ENCODE data around the gene KCNJ18. TPM values are rescaled to one million over a fixed set of nuclear protein-coding genes. Genes with fewer than 3 reads are reported as not detected.
A peak's percentile ranks its signal among the peaks of the same experiment; 100 is the strongest.
"Not testable (repeated sequence)": the region's sequence is repeated elsewhere in the genome, so short reads cannot be mapped to it uniquely, and the experiment has no call there.

KCNJ18 gene
- total and polyA plus RNA-seq, 7 donors, result 0.54 TPM; not detected in 6

DNA sequence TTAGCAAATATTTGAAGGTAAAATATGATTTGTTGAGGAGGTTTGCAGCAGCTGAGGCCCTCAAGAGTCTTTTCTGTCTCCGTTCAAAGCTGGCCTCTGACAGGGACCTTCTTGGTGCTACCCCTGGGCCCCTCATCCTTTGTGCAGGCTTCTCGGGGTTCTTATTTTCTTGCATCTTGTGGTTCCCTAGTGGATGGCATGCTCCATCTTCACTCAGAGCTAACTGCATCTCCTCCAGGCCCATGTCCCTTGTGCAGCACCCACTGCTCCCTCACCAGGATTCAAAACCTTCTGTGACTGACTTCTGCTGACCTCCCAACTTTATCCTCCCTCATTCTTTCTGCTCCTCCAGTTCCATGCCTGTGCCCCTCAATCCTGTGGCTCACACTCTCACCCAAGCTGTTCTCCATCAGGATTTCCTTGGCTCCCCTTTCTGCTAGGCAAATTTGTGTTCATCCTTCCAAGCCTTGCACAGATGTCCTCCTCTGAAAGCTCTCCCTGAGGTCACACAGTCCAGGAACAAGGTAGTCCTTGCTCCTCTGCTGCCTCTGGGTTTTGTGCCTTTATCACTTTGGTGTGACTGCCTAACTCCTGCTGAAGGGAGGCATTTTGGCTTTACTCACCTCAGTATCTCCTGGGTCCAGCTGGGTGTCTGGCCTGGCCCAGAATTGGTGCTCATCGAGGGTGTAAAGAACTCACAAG is 25.5 kb upstream of the KCNJ18 start:
- H3K36me3 ChIP-seq; H3K27me3 ChIP-seq; H3K9me3 ChIP-seq; intact Hi-C loops (cut with DNase I); H3K4me1 ChIP-seq; H3K4me3 ChIP-seq; H3K27ac ChIP-seq: not testable (repeated sequence)
- WGBS, 2 donors, result 45 to 53% methylated on average over 3 of the region's 3 CpGs
- DNase-seq, result peak; percentile 49

DNA sequence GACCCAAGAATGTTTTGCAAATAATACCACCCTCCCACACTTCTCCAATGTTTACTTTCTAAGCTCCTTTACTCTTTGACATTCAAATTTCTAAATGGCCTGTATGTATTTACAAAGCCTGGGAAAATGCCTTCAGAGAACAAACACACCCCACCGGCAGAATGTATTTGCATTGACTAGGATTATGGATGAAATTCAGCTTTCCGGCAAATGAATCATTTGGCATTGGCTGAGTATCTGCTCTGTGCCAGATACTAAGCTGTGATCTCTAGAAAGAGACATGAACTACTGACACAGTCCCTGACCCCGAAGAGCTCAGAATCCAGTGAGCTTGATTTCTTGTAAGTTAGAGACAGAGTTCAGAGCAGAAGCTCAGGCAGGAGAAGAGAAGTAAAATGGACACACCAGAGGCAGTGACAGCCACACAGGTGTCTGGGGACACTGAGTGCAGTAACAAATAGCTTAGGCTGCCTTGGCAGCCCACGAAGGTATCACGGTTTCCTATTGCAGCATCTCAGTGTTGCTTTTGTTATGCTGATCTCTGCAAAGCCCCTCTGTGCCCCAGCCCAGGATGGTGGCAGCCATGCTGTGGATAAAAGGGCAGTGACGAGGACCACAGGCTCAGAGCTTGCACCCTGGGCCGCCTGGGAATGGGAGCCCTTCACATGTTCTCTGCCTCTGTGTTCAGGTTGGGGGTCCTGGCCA is 24.8 kb upstream of the KCNJ18 start:
- WGBS, 2 donors, result 37 to 59% methylated on average over 7 of the region's 7 CpGs
- H3K27ac ChIP-seq; H3K9me3 ChIP-seq; H3K4me1 ChIP-seq; intact Hi-C loops (cut with DNase I); H3K27me3 ChIP-seq; H3K4me3 ChIP-seq; H3K36me3 ChIP-seq: not testable (repeated sequence)
- peak; percentile 63 for DNase-seq

GRCh38 chr17:21668118-21668488 is 24.2 kb upstream of the KCNJ18 start:
- DNase-seq; intact Hi-C loops (cut with DNase I); H3K4me1 ChIP-seq; H3K9me3 ChIP-seq; H3K36me3 ChIP-seq; H3K27me3 ChIP-seq; H3K4me3 ChIP-seq; H3K27ac ChIP-seq: not testable (repeated sequence)
- 73% methylated on average over 3 of the region's 3 CpGs for WGBS, 2 donors

GRCh38 chr17:21668746-21669508 is 23.4 kb upstream of the KCNJ18 start:
- 82 to 84% methylated on average over 13 of the region's 13 CpGs for WGBS, 2 donors
- H3K27ac ChIP-seq; H3K36me3 ChIP-seq; H3K4me1 ChIP-seq; intact Hi-C loops (cut with DNase I); H3K27me3 ChIP-seq; H3K4me3 ChIP-seq; H3K9me3 ChIP-seq: not testable (repeated sequence)
- peak; percentile 60 for DNase-seq

GRCh38 chr17:21669616-21670360 is 22.5 kb upstream of the KCNJ18 start:
- H3K4me3 ChIP-seq; intact Hi-C loops (cut with DNase I); H3K9me3 ChIP-seq; H3K27ac ChIP-seq; H3K36me3 ChIP-seq; H3K4me1 ChIP-seq; H3K27me3 ChIP-seq: not testable (repeated sequence)
- WGBS, 2 donors, result 79 to 85% methylated on average over 10 of the region's 10 CpGs
- DNase-seq, result peak; percentile 43

DNA sequence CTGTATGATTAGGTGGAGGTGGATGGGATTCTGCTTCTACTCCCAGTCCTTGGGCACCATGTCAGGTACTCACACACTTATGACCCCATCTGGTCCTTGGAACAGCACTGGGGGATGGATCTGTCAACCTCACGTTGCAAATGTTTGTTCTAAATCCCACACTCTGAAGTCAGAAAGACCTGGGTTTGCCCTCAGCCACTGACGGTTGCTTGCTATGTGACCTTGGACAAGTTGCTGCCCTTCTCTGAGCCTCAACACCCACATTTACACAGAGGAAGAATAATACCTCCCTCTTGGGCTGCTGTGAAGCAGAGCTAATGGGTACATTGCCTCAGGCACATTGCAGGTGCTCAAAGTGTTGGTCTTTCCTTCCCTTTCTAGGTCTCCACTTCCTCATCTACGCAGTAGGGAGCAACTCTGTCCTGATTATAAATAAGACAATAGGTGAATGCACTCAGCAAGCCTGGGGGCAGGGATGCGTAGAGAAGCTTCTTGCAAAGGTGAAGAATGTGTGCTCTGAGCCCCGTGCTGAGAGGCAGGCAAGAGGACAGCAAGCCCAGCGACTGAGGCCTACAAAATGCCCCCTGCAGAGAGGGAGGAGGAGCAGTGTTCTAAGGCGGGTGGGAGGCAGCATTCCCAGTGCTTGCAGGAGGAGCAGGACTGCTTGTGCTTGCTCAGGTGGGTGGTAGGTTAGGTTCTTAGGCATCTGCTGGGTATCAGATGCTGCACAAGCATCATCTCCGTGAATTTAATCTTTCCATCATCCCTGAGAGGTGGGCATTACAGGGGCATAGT is 21.8 kb upstream of the KCNJ18 start:
- H3K36me3 ChIP-seq; H3K27me3 ChIP-seq; H3K27ac ChIP-seq; intact Hi-C loops (cut with DNase I); H3K4me3 ChIP-seq; H3K4me1 ChIP-seq; H3K9me3 ChIP-seq: not testable (repeated sequence)
- peak; percentile 63 for DNase-seq
- 57 to 70% methylated on average over 8 of the region's 8 CpGs for WGBS, 2 donors

DNA sequence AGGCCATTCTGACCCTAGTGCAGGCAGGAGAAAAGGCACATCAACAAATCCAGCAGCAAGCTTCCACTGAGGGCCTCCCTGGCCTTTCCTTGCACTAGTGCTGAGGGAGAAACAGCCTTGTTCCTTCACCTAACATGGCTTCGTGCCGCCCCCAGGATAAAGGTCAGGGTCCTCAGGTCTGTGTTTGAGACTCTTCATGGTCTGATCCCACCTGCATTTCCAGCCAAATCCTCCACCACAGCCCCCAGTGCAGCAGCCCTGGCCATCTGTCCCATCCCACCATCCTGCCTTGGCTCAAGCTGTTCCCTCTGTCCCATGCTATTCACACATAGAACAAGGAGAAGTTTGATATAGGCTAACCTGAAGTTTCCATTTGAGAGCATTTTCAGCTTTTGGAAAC is 20.9 kb upstream of the KCNJ18 start:
- H3K9me3 ChIP-seq; intact Hi-C loops (cut with DNase I); H3K36me3 ChIP-seq; H3K4me1 ChIP-seq; H3K27ac ChIP-seq; H3K4me3 ChIP-seq; H3K27me3 ChIP-seq: not testable (repeated sequence)
- peak; percentile 57 for DNase-seq
- WGBS, 2 donors, result 78 to 96% methylated on average over 2 of the region's 2 CpGs

DNA sequence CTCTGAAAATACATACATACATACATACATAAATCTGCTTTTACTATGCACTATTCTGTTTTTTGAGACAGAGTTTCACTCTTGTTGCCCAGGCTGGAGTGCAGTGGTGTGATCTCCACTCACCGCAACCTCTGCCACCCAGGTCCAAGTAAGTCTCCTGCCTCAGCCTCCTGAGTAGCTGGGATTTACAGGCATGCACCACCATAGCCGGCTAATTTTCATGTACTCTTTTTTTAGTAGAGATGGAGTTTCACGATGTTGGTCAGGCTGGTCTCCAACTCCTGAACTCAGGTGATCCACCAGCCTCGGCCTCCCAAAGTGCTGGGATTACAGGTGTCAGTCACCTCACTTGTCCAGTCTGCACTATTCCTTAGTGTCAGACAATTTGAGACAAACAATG is 20.5 kb upstream of the KCNJ18 start:
- DNase-seq; H3K27me3 ChIP-seq; H3K9me3 ChIP-seq; H3K36me3 ChIP-seq; intact Hi-C loops (cut with DNase I); H3K4me3 ChIP-seq; H3K4me1 ChIP-seq; H3K27ac ChIP-seq: not testable (repeated sequence)
- whole genome bisulfite sequencing, 2 donors, result 81 to 83% methylated on average over 4 of the region's 4 CpGs

- H3K36me3 ChIP-seq; H3K4me3 ChIP-seq; H3K27ac ChIP-seq; intact Hi-C loops (cut with DNase I); H3K9me3 ChIP-seq; H3K4me1 ChIP-seq; H3K27me3 ChIP-seq: not testable (repeated sequence)
- peak; percentile 65 for DNase-seq
- WGBS, 2 donors, result 89% methylated on average over 31 of the region's 31 CpGs
These were observed 18.7 kb upstream of the KCNJ18 start for GRCh38 chr17:21673451-21674241.
